ENCODE data around the gene PLPPR1. TPM values are rescaled to one million over a fixed set of nuclear protein-coding genes. Genes with fewer than 3 reads are reported as not detected.

Gene PLPPR1
- total RNA-seq, 4 donors from 2014 or later: not detected

GRCh38 chr9:101246691-101247090, 218.2 kb downstream of the PLPPR1 start:
- no peak for TF ChIP-seq CTCF (IDR thresholded peaks at IDR 0.05; ENCODE audit: low read depth)

GRCh38 chr9:101247297-101247696, 218.8 kb downstream of the PLPPR1 start:
- TF ChIP-seq CTCF (IDR thresholded peaks at IDR 0.05; ENCODE audit: low read depth): no peak

- no peak for TF ChIP-seq CTCF (IDR thresholded peaks at IDR 0.05; ENCODE audit: low read depth)
These were observed 226.4 kb downstream of the PLPPR1 start for GRCh38 chr9:101254733-101255433.

- no peak for TF ChIP-seq CTCF (IDR thresholded peaks at IDR 0.05; ENCODE audit: low read depth)
These were observed 236.2 kb downstream of the PLPPR1 start for GRCh38 chr9:101264727-101265126.

GRCh38 chr9:101265261-101265660, 236.7 kb downstream of the PLPPR1 start:
- TF ChIP-seq CTCF (IDR thresholded peaks at IDR 0.05; ENCODE audit: low read depth): no peak

GRCh38 chr9:101268426-101268825, 239.9 kb downstream of the PLPPR1 start:
- TF ChIP-seq CTCF (IDR thresholded peaks at IDR 0.05; ENCODE audit: low read depth): no peak

GRCh38 chr9:101269591-101270283, 241.2 kb downstream of the PLPPR1 start:
- no peak for TF ChIP-seq CTCF (IDR thresholded peaks at IDR 0.05; ENCODE audit: low read depth)
